Activated T-cell treated with anti-CD3 and anti-CD28 coated beads for 1 hour (primary cell): ENCODE results near the gene CHST1.

Source experiments
- DNase-seq: peaks from one replicate; pipeline ENCODE4 v3.0.0-alpha.2; 2020; ENCODE audit warnings: low read depth

The CHST1 gene, protein sequence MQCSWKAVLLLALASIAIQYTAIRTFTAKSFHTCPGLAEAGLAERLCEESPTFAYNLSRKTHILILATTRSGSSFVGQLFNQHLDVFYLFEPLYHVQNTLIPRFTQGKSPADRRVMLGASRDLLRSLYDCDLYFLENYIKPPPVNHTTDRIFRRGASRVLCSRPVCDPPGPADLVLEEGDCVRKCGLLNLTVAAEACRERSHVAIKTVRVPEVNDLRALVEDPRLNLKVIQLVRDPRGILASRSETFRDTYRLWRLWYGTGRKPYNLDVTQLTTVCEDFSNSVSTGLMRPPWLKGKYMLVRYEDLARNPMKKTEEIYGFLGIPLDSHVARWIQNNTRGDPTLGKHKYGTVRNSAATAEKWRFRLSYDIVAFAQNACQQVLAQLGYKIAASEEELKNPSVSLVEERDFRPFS

DNA sequence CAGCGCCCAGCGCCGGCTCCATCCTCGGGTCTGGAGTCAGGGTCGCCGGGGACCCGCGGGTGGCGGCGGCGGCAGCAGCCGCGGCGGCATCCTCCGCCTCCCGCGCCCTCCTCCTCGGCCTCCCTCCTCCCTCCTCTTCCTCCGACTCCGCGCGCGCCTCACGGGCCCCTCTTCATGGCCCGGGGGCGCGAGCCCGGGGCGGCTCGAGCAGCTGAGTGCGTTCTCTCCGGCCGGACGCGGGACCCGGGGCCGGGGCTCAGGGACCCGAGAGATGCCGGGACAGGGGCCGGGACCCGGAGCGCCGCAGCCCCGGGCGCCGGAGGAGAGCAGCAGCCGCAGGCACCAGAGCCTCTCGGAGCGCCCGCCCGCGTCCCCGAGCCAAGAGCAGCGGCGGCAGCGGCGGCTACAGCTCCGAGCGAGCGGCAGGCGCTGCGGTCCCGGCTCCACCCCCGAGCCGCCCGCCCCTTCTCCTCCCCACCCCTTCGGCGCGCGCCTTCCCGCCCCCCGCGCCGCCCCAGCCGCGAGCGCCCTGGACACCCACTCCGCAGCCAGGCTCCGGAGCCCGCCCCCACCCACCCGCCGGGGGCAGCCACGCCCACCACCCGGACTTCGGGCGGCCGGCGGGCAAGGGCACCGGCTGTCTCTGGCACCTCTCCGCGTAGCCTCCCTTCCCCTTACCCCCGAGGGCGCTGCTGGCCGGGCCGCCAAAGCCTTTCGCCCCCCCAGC lies at the start of gene CHST1:
TSS of gene CHST1 (minus strand) at position 417 of the 727 bp plus-strand sequence. CDS start 14,699 bp downstream, outside the sequence.
- DNase-seq, result no peak

- no peak for DNase-seq
Observed at GRCh38 chr11:45713573-45713972, 48.2 kb upstream of the CHST1 start.

DNA sequence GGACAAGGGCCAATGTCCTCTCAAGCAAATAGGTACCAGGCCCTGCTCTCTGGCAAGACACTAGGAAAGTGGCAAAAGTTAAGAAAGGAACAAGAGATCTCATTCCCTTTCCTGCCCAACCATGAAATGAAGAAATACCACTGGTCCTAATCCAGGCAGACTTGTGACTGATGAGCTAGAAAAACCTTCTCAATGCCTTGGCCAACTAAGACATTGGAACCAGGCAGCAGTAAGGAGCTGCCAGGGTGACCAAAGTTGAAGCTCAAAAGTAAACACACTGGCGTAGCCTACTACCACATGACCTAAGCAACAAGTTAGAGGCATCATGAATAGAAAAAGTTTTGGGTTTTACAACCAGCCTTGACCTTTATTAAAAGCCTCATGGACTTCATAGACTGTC lies 45.1 kb upstream of the CHST1 start:
- DNase-seq, result no peak

DNA sequence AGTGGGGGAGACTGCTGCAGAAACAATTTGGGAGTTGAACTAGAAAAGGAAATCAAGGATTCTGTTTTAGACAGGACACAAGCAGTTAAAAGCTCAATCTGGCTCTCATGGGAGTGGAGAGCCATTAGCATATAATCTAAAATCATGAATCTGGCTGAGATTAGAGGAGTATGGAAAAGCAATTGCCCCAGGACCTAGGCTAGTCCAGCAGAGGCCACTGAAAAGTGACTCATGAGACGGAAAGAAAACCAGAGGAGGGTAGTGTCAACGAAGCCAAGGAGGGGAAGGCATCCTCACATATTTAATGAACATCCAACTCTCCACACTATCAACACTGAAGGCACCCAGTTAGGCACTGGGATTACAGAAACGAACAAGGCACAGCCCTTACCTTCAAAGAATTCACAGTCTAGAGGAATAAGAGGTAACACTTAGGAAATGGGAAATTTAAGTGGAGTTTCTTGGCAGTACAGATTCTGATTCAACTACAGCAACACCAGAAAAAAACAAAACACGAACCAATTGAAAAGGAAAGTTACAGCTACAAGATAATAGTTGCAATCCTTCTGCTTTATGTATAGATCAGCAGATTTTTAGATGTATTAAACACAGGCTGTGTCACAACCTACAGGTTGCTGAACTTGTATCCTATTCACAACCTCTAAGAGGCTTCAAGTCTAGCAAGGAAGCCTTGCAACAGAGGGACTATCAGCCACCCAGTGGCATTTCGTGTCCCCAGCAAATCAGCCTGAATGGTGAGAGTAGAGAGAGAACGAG lies 43.7 kb upstream of the CHST1 start:
- DNase-seq, result no peak

GRCh38 chr11:45704635-45705034 lies 39.2 kb upstream of the CHST1 start:
- no peak for DNase-seq

DNA sequence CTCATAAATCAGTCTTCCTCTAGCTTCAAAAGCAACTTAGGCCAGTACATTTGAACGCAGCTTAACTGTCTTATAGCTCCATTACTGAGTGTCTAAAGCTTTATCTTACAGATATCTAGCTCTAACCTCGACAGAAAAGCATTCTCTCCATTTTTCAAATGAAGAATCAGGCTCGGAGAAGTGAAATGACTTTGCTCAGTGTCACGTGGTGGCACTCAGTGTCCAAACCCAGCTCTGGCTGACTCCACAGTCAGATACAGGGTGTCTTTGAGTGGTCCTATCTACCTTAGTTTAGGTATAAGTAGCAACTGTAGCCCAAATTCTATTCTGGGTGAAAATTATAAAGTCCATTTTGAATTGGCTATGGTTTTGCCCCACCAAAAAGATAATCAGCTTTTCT lies 38.7 kb upstream of the CHST1 start:
- no peak for DNase-seq

GRCh38 chr11:45702511-45702910 lies 37.1 kb upstream of the CHST1 start:
- no peak for DNase-seq

DNA sequence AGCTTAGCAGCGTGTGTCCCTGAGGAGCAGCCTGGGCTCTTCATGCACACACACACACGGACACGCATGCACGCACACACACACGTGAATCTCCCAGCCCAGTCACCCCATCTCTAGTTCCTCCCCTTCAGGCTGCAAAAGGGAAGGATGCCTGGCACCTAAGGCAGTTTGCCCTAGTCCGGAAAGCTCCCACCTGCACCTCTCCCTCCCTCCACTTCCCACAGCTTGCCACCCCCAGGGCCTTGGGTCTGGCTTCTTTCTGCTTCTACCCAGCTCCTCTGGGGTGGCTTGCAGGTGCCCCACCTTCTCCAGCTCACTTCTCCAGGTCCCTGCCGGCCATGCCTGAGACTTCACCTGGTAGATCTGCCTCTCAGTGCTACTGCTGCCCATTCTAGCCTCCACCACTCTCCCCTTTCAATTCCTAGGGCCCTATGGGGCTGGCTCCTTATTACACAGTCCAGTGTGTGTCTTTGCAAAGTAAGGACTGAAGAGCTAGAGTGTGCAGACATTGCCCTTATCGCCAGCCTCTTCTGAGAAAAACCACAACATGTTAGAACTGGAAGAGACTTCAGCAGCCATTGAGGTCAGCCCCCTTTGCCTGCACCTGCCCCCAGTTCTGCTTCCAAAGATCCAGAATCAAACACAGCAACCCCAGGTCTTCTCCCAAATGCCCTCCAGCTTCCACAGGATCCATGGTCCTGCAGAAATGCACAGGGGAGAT lies 33.5 kb upstream of the CHST1 start:
- no peak for DNase-seq

DNA sequence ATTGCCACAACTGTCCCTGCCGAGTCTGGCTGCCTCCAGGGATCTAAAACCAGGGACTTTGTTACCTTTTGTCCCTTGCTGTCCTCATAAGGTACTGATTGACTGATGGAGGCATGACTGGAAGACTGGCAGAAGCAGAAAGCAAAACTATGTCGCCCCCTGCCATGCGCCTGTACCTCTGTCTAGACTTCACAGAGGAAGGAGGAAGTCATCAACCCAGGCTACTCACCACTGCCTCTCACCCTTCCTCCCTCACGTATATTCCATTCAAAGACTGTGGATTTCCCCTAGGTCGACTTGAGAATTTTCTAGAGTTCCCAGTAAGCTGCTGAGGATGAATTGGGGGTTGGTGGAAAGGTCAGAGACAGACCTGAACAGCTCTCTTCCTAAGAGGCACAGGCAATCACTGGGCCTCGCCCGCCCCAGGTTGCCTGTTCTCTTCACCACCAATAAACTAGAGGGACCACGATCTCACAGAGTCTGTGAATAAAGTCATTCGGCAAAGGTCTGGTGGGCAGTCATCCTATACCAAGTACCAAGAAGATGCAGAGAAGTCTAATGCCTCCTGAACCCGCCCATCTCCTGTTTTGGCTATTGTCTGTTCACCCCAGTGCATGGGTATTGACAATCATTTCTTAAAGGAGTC lies 27.5 kb upstream of the CHST1 start:
- no peak for DNase-seq

GRCh38 chr11:45688472-45689033 lies 23.1 kb upstream of the CHST1 start:
- no peak for DNase-seq

- no peak for DNase-seq
Observed at GRCh38 chr11:45687836-45688235, 22.4 kb upstream of the CHST1 start.

- no peak for DNase-seq
Observed at GRCh38 chr11:45685964-45686537, 20.6 kb upstream of the CHST1 start.

GRCh38 chr11:45684440-45684839 lies 19.0 kb upstream of the CHST1 start:
- DNase-seq, result no peak

DNA sequence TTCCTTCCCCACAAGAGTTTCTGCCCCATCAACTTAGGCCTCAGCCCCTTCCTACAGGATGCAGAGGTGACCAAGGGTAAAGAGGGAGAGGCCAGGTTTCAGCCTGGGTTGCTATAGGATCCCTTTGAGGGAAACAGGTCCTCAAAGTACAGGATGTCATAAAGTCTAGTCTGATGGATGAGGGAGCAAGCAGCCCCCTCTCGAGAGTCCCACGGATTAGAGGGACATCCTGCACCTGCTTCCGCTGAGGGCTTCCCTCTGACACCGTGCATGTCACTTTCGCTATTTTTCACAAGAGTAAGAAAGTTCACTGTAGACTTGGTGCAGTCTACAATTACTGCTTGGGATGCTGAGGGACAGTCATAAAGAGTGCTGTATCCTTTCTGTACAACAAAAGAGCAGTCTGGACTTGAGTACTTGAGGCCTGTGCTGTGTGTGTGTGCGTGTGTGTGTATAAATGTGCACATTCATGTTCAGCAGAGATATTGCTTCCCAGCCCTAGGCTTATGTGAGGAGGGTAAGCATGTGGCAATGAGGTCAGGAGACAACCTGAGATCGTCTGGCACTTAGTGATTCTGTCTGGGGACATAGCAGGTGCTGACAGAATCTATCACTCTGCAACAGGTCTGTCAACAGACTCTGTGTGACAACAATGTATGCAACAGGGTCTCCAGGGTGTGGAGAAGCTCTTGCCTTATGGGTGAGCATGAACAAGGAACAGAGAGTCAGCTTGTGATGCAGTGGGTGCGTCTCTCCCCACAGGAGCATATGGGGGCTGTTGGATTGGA lies 18.0 kb upstream of the CHST1 start:
- DNase-seq, result no peak

GRCh38 chr11:45679806-45680205 lies 14.4 kb upstream of the CHST1 start:
- DNase-seq, result no peak

- DNase-seq, result no peak
Observed at GRCh38 chr11:45678976-45679375, 13.6 kb upstream of the CHST1 start.

DNA sequence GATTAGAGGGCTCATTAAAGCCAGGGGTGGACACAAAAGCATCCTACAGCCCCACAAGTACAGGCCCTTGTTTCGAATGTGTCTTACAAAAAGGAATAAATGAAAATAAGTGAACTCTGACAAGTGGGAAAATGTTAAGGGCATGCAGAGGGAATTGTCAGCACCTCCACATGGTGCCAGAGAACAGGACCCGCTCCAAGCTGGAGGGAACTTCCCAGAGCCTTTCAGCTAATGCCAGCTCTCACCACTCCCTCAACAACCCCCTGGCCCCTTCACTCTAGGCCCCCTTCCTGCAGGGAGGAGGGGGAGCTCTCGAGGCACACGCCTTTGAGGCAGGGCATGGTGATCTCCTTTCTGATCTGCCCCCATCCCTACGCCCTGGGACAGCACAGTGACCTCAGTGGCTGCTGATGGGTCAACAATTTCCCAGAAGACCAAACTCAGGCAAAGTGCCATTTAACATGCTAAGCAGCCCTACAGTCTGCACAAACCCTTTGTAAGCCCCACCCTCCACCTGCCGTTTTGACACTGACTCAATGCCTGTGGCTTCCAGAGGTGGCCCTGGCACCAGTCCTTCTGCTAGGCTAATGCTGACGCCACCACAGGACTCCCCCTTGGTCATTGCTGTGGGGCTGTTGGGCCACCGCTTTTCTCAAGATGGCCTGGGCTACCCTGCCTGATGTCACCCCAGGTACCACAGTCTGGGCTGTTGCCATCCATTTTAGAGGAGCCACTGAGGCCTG lies 12.5 kb upstream of the CHST1 start:
- DNase-seq, result no peak

GRCh38 chr11:45676522-45677095 lies 11.2 kb upstream of the CHST1 start:
- no peak for DNase-seq

- no peak for DNase-seq
Observed at GRCh38 chr11:45675646-45676045, 10.2 kb upstream of the CHST1 start.
